Body of pancreas (tissue), 4 donors: ENCODE results near the gene TMEM72.

Experiments
- POLR2A ChIP-seq, 3 donors: fragments of 450-650 bp; IDR thresholded peaks; one replicate each; pipeline ENCODE4 v1.6.1; 2016; ENCODE audit warnings: antibody characterized with exemption in 3 of 3, mild to moderate bottlenecking in 2 of 3
- TF ChIP-seq, protein P1 (sequence below), 7 experiments: fragments of 450-650 bp in 4 of 7; fragments of 200-600 bp in 3 of 7; sonication (generic) in 3 of 7; IDR thresholded peaks; one replicate each; pipeline ENCODE4 v1.5.1; 2016 to 2019; ENCODE audit warnings: antibody characterized with exemption in 7 of 7

DNA sequence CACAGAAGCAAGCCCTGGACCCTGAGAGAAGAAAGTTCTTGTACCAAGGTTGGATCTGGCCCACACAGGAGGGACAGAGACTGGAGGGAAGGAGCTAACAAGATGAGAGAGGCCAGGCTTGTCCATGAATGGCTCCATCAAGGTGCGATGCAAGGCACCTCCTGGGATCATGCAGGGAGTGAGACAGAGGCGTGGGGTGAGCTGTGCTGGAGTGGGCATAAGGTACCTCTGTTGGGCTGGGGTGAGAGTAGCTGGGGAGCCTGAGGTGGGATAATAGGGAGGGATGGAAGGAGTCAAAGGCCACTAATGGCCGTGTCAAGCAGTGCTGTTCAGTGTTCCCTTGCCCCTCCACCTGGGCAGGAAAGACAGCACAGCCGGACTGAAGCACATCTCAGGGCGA, 9.9 kb downstream of the TMEM72 start:
- no peak for TF ChIP-seq POLR2A (IDR thresholded peaks at IDR 0.05)
- TF ChIP-seq, protein P1, sequence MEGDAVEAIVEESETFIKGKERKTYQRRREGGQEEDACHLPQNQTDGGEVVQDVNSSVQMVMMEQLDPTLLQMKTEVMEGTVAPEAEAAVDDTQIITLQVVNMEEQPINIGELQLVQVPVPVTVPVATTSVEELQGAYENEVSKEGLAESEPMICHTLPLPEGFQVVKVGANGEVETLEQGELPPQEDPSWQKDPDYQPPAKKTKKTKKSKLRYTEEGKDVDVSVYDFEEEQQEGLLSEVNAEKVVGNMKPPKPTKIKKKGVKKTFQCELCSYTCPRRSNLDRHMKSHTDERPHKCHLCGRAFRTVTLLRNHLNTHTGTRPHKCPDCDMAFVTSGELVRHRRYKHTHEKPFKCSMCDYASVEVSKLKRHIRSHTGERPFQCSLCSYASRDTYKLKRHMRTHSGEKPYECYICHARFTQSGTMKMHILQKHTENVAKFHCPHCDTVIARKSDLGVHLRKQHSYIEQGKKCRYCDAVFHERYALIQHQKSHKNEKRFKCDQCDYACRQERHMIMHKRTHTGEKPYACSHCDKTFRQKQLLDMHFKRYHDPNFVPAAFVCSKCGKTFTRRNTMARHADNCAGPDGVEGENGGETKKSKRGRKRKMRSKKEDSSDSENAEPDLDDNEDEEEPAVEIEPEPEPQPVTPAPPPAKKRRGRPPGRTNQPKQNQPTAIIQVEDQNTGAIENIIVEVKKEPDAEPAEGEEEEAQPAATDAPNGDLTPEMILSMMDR (IDR thresholded peaks at IDR 0.05): no peak
